GM18508 (cell line): Measurements from ENCODE around the gene NPSR1.
"Not testable (repeated sequence)": the region's sequence is repeated elsewhere in the genome, so short reads cannot be mapped to it uniquely, and the experiment has no call there.

ENCODE experiments used
- ATAC-seq: cut with Tn5 transposase; IDR thresholded peaks from one replicate; pipeline ENCODE4 v1.9.1; 2021; ENCODE audit warnings: moderate number of reproducible peaks; ENCODE audit not compliant: insufficient read depth, unreplicated experiment

Gene NPSR1

GRCh38 chr7:34657632-34658268 lies at the start of gene NPSR1:
NPSR1 (plus strand) TSS chr7:34658218; CDS start chr7:34658413, 195 bp downstream.
- ATAC-seq: no peak

DNA sequence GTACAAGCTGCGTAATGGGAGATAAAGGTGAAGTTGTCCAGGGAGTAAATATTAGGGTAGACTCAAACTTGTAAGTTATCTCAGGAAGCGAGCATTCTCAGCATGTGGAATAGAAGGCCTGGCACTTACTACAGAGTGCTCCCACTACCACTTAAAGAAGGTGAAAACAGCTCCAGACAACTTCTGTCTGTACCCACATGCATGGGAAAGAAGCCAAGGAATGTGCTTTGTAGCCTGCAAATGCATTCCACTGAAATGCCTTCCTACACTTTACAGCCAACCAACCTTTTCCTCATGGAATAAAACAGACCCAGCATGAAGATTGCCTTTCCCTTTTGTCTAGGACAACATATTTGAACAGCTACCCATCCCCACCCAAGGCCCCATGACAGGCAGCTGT lies 45.4 kb upstream of the NPSR1 start:
- no peak for ATAC-seq

GRCh38 chr7:34620425-34620824 lies 37.6 kb upstream of the NPSR1 start:
- ATAC-seq: no peak

- ATAC-seq: no peak
Observed at GRCh38 chr7:34622182-34622581, 35.8 kb upstream of the NPSR1 start.

DNA sequence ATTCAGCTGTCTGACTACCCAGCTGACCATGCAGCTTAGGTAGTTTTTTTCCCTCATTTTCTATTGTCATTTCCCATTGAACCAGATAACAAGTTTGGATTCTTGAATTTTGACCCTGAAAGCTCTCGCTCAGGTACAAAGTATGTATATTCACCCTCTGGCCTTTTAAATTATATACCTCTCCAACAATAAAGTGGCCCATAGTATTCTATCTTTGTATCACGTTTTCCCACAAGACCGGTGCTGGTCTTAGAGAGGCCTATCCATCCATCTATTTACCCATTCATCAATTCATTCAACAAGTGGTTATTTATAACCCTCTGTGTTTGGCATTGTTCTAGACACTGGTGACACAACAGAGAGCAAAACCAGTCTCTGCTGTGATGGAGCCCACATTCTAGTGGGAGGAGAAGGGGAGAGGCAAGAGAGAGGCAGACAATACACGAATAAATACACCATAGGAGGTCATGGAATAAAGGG lies 35.2 kb upstream of the NPSR1 start:
- no peak for ATAC-seq

DNA sequence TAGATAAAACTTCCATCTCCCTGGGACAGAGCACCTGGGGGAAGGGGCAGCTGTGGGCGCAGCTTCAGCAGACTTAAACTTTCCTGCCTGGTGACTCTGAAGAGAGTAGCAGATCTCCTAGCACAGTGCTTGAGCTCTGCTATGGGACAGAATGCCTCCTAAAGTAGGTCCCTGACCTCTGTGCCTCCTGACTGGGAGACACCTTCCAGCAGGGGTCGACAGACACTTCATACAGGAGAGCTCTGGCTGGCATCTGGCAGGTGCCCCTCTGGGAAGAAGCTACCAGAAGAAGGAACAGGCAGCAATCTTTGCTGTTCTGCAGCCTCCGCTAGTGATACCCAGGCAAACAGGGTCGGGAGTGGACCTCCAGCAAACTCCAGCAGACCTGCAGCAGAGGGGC lies 29.4 kb upstream of the NPSR1 start:
- not testable (repeated sequence) for ATAC-seq

DNA sequence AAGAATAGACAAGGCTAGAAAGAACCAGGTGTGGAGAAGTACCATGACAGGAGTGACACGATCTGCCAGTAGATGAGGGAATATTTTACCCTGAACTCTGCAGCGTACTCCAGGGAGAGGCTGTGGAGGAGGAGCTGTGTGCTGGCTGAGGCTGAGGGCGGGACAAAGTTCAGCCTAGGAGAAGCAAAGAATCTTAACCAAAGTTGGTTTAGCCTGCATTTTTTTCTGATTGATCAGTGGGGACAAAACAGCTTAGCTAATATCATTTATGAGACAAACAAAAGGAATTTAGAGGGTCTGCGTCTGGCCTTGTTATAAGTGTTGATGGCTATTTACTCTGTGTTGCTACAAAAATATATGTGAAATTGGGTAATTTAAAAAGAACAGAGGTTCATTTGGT lies 5.2 kb upstream of the NPSR1 start:
- no peak for ATAC-seq

DNA sequence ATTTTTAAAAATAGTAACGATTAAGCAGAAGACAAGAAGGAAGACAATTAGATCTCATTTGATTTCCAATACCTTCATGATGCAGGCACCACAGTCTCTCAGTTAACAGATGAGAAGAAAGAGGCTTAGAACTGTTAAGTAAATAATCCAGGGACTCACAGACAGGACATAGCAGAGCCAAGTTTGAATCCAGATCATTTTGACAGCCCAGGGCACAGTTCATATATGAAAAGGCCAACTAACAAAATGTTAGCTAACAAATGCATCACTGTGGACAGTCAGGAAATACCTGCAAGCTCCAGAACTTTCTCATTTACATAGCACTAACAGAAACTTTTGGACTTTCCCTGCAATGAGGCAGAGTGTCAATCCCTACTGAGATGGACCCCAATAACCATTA lies 4.2 kb upstream of the NPSR1 start:
- no peak for ATAC-seq

DNA sequence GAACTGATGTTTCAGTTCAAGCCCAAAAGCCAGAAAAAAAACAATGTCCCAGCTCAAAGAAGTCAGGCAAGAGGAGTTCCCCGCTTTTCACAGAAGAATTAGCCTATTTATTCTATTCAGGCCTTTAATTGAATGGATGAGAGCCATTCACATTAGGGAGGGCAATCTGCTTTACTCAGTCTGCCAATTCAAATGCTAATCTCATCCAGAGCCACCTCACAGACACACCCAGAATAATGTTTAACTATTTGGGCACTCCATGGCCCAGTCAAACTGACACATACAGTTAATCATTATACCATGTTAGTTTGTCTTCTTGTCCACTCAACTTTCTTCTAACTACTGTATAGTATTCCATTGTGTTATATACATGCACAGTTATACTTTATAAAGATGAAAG lies 2.6 kb upstream of the NPSR1 start:
- ATAC-seq: peak; percentile 54

DNA sequence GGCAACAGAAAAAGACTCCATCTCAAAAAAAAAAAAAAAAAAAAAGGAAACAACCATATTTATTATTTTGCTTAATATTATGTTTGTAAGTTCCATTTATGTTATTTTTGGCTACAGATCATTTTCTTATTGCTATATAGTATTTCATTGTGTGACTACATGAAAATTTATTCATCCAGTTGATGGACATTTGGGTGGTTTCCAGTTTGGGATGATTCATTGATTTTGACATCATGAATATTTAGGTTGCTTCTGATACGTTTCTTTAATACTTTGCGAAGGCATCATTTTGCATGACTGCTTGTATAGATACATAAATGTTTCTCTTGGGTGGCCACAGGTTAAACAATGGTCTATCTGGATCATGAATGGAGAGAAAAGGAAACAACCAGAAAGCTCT lies 2.0 kb upstream of the NPSR1 start:
- ATAC-seq: no peak

- no peak for ATAC-seq
Observed at GRCh38 chr7:34659472-34660075, 1.6 kb downstream of the NPSR1 start.

- no peak for ATAC-seq
Observed at GRCh38 chr7:34662058-34662708, 4.2 kb downstream of the NPSR1 start.

DNA sequence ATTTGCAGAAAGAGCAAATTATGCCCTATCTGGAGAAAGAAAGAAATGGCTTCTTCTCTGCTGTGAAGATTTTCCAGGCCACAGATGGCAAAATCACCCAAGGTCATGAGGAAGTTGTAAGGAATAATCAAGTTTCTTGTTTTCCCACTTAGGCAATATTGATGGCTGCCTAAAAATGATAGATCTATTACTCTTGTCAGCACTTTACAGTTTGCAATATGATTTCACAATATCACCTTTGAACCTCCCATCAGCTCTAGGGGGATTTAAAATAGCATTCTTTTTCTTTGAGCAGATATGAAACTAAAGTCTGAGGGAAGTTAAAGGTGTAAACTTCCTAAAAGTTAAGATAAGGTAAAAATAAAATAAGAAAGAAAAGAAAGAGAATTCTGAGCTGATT lies 6.7 kb downstream of the NPSR1 start:
- ATAC-seq: no peak

GRCh38 chr7:34672430-34672829 lies 14.4 kb downstream of the NPSR1 start:
- no peak for ATAC-seq

GRCh38 chr7:34673066-34673465 lies 15.0 kb downstream of the NPSR1 start:
- ATAC-seq: no peak

DNA sequence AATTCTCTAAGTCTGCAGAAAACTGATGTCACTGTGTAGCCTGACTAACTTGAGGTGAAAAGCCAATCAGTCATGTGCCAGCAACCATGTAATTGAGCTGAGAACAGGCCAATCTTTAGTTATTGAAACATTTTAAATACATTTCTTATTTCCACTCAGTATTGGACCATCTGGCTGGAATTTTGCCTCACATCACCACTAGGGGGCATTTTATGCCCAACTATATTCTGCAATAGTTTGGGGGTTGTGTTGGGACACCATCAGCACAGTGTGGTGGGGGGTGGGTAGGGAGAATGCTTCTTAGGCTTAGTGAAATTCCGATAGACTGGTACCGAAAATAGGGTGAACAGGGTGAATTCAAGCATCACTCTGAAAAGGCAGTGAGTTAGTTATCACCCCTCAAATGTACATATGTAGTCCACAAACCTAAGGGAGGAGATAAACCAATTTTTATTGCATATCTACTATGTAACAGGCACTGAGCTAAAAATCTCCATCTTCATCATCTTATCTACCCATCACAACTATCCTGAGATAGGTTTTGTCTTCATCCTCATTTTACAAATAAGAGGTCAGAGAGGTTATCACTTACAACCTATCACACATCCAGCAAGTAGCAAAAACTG lies 17.8 kb downstream of the NPSR1 start:
- ATAC-seq: no peak

DNA sequence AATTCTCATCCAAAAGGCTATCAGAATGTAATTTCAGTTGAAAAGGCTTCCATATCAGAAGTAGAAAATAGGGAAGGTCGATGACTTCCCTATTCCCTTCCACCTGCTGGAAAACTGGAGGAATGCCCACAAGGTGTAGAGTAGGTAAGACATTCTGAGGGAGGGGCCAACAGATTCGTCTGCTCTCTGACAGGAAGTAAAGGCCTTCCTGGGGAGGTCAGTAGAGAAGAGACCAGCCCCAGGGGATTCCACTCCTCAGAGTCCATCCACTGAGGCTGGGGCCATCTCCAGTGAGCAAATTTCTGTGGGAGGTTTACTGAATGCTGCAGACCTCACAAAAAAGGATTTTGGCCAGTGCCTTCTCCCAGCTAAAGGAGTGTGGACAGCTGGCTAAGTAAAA lies 19.5 kb downstream of the NPSR1 start:
- ATAC-seq: no peak

DNA sequence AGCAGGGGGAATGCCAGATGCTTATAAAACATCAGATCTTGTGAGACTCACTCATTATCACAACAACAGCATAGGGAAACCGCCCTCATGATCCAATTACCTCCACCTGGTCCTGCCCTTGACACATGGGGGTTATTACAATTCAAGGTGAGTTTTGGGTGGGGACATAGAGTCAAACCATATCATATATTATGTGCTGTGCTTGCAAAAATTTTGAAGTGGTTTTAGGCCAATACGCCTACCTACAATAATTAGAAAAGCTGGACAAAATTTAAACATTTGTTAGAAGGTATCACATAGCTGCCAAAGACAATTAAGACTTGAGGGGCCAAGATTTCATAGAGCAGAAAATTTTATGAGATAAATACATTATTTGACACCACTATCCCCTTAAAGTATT lies 29.5 kb downstream of the NPSR1 start:
- ATAC-seq: no peak

- no peak for ATAC-seq
Observed at GRCh38 chr7:34696415-34696814, 38.4 kb downstream of the NPSR1 start.

GRCh38 chr7:34709771-34710170 lies 51.8 kb downstream of the NPSR1 start:
- ATAC-seq: no peak

- no peak for ATAC-seq
Observed at GRCh38 chr7:34718867-34719266, 60.8 kb downstream of the NPSR1 start.
